HG02763 (cell line): ENCODE measurements around the gene INPP5A.

ENCODE experiments used
- ATAC-seq: cut with Tn5 transposase; IDR thresholded peaks from one replicate; pipeline ENCODE4 v1.9.1; 2021; ENCODE audit warnings: mild to moderate bottlenecking, moderate library complexity; ENCODE audit not compliant: unreplicated experiment

The INPP5A gene

GRCh38 chr10:132517951-132518521 is 19.6 kb upstream of the INPP5A start:
- no peak for ATAC-seq

DNA sequence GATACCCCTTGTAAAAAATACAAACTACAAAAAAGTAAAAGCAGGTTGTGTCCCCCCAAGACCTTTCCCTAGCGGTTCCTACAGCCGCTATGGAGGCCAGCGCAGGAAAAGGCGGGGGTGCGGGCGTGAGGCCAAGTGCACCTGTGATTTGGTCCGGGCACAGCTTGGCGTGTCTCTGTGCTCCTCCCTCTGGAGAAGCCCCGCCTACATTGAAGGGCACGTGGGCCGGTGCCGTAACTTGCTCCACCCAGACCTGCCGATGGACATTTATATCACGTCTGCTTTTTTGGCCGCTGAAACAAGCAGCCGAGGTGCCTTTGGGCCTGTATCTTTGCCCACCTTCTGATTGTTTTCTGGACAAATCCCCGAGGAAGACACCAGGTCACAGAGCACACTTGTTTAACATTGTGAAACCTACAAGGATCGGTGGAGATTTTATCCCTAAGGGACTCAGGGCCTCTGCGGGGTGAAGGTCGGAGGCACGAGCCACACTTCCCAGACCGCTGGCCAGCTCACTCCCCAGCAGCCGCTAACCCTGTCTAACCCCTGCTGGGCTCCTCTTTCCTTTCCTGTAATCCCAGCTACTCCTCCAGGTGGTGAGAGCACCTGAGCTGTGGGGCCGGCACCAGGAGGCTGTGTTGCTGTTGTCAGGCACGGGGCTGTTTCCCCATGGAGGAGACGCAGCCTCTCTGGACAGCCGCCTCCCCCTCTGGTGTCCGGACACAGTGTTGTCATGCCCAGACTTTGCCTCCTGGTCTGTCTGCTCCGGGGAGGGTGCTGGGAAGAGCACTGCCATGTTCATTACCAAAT is 18.8 kb upstream of the INPP5A start:
- no peak for ATAC-seq

DNA sequence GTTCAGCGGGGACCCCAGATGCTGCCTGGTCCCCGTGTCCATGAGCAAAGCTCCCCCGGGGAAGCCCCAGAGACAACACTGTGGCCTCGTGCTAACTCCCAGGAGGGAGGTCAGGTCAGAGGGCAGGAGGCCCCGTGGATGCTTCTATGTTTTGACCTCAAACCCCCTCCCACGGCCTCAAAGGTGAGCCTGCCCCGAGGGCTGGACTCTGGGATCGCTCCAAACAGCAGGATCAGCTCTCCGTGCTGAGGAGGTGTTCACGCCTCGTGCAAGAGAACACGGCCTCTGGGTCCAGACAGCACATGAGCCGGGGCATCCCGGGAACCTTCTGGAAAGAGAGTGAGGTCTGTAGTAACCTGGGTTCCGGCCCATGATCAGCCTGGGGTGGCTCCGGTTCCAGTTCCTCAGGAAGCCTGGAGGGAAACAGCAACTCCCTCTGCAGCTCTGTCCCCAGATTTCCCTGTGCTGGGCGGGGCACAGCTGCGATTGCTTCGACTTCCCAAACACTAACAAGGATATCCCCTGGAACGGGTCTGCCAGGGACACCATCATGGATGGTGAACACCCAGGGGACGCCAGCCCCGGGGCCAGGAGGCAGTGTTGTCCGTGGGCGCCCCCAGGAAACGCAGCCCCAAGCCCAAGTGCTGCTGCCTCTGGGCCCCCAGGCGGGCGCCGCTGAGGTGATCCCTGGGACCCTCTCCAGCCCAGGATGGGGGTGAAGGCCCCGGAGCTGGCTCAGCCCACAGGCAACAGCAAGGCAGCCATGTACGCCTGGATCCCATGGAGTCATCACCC is 18.0 kb upstream of the INPP5A start:
- ATAC-seq = no peak

DNA sequence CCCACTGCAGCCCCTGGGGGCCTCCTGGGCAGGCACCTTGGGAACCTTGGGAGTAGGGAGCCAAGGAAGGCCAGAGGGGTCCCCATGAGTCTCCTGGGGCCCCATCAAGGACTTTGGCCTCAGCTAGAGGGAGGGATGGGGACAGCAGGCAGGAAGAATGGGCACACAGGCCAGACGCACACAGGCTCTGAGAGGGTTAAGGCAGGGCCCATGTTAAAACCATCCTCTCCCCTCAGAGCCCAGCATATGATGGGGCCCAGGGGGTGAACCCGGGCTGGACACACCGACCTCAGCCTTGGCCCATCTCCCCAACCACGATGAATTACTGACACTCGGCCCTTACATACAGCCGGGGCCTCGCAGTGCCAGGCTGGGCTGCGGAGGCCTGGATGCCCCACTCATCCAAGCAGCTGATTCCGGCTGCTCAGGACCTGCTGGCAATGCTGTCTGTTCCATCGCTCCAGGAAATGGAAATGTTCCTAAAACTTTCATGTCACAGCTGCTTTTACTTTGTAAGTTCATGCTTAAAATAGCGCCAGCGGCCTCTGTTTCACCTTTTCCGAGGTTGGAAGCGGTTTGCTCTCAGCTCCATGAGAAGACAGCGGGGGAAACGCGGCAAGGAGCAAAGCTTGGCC is 17.3 kb upstream of the INPP5A start:
- no peak for ATAC-seq

DNA sequence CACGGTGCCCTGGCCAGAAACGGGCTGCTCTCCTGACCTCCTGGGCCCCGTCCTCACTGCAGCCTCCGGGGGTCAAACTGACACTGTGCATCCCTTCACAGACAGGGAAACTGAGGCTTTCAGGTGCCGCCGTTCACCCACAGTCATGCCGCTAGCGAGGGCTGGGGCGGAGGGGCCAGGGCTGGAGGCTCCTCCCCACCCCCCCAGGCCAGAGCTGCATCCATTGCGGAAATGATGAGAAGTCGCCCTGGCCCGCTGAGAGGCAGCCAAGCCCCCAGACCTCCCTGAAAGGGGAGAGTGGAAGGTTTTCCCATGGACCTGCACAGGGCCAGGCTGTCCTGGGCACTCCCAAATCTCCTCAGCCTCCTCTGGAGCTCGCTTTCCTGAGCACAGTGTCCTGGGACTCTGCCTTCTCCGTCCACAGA is 16.5 kb upstream of the INPP5A start:
- no peak for ATAC-seq

DNA sequence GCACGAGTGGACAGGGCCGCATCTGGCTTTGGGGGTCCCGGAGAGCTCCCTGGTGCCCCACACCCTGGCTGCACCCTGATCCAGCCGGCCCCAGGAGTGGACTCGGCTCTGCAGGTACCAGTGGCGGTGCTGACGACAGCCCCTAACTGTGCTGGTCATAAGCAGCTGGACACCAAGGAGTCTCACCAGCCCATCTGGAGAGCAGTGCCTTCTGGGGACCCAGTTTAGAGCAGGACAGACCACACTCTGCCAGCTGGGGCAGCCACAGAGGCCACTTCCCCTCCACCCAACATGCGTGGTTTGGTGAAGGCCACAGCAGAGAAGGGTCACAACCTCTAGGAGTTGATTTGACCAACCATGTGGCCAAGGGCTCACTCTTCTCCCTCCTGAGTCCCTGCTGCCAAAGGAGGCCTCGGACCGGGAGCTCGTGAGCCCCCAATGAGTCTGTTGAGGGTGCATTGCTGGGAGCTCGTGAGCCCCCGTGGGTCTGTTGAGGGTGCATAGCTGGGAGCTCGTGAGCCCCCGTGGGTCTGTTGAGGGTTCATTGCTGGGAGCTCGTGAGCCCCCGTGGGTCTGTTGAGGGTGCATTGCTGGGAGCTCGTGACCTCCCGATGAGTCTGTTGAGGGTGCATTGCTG is 16.0 kb upstream of the INPP5A start:
- no peak for ATAC-seq

DNA sequence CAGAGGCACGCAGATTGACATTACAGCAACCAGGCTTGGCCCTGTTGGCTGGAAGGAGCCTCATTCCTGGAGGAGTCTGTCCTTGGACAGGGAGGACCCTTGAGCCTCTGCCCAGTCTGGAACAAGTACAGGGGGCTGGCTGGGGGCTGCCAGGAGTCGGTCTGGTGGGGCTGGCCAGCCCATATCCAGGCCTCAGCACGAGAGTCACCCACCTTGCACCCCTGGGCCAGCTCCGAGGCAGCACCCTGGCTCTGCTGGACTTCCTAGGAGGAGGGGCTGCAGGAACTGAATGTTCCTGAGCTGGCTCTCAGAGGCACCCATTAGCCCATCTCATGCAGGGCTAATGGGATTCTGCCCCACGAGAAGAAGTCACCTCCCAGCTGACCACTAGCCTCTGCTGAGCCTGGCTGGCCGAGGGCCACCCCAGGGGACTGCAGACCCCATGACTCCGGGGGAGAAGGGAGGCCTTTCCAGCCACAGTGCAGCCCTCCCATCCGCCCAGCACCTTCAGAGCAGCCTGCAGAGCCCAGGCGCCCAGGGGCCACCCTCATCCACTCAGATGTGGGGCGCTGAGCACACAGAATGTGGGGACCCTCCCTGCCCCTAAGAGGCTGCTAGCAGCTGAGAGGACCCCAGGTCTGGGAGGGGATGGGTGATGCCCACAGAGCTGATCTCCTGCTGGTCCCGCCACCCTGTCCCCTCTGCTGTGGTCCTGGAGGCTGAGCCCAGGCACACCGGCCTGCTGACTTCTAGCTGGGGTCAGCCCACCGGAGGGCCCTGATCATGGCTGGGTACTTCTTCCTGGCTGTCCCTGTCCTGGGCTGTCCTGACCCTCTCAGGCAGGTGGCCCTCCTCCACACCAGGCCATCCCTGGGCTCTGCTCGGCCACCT is 14.8 kb upstream of the INPP5A start:
- ATAC-seq = no peak

DNA sequence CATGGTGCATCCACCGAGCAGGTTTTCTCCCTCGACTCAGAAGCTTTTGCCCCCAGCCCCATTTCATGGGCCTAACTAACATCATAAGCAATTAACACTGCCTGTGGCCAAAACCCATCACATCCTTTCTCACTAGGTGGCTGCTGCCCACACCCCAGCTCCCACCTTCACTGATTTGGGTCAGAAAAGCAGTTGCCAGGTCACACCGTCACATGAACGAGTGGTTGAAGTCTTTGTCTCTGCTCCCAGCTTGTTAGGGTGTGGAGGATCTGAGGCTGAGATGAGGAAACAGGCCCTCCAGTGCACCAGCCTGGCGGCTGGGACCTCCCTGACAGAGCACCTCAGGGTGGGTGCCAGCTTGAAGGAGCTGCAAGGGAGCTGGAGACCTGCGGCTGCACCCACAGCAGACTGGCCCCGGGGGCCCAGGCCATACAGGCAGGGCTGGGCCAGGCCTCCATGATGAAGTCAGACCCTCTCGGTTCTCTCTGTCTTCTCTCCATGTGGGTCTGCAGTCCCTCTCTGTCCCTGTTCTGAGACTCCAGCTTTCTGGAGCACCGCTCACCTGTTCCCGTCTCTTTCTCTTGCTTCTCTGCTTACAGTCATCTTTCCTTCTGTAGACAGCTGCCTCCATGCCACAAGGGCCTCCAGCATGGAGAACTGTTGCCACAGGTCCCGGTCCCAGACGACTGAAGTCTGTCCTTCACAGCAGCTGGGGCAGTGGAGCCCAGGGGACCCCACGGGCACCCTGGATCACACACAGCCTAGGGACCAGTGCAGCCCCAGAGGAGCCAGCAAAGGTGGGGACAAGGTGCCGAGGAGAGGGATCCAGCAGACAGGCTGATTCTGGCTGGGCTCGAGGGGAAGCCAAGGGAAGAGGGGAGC is 13.8 kb upstream of the INPP5A start:
- no peak for ATAC-seq

DNA sequence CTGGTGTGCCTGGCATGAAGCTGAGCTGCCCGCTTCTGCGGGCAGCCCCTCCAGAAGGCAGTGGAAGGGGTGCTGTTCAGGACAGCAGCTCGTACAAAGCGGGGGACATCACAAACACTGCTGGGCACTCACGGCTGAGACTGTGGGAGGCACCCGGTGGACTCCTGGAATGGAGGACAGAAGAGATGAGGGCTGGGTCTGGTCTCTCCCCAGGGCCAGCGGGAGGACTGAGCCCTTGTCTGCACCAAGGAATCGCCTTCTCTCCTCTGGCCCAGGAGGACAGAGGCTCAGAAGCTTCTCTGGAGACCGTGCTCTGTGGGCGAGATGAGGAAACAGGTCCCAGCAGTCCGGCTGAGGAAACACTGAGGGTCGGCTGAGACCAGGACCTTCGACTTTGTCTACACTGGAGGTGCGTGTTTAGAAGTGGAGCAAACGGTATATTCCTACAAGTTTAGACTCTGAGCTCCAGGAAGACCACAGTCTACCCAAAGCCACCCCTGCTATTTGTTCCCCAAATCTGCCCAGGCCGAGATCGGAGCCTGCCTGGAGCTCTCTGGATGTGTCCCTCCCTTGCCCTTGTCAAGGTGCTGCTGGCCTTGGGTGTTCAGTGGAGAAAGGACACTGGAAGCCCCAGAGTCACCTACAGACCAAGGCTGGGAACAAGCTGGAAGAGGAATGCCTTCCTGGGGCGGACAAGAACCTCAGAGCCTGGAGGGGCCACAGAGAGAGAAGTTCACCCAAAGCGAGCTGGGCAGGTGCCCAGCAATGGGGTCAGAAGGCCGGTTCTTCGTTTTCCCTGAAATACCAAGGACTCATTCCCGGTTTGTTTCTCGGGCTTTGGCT is 12.9 kb upstream of the INPP5A start:
- no peak for ATAC-seq

GRCh38 chr10:132526676-132527075 is 10.9 kb upstream of the INPP5A start:
- ATAC-seq = no peak

GRCh38 chr10:132527339-132528063 is 10.1 kb upstream of the INPP5A start:
- ATAC-seq = no peak

DNA sequence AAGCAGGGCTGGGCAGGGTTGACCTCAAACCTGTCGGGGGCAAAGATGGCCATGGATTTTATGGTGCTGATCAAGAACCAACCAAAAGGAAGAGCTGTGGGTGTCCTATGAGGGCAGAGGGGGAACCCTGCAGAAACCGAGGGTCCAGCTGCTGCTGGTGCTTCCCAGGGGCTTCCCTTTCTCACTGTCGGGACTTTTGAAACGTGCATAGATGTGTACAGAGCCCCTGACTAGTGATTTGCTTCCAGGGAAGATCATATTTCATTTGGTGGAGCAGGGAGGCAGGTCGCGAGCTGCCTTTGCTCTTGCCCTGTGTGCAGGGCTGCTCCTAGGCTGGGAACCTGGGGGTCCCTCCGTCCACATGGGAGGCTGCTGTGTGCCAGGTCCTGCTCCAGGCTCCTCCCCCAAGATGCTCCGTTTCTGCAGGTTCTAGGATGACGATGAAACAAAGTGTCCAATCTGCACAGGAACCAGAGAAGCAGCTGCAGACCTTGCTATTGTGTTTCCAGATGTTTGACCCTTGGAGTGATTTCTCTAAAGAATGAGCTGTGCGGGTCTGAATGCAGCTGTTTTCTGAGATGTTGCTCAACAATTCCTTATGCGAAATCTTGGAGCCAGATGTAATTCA is 9.4 kb upstream of the INPP5A start:
- ATAC-seq = no peak

DNA sequence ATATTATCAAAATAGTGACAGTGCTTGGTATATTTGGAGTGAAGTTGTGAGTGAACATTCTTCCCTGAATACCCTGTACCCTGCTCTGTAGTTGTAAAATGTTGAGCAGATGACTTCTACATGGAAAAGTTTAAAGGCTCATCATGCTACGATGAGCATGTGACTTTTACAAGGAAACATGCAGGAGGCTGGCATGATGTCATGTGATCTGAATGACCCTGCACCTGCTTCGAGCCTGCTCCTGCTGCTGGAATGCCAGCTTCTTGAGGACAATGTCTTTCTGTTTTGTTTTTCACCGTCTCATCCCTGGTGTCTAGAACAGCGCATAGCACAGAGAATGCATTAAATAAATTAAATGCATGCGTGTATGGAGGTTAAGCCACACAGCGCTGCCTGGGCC is 5.4 kb upstream of the INPP5A start:
- ATAC-seq = no peak

GRCh38 chr10:132532749-132533560 is 4.6 kb upstream of the INPP5A start:
- ATAC-seq = no peak

GRCh38 chr10:132533571-132534260 is 3.9 kb upstream of the INPP5A start:
- ATAC-seq = no peak
